ENCODE measurements around the gene CAMK1D. TPM values are rescaled to one million over a fixed set of nuclear protein-coding genes. Genes with fewer than 3 reads are reported as not detected.

The CAMK1D gene
- total RNA-seq, 2 donors from 2014 or later = 4.5 to 7.8 TPM

- Histone ChIP-seq H3K4me1 (ENCODE audit: control insufficient read depth, insufficient read depth, low read length) (peaks cover 3% of the 10 kb centered on the region), H3K4me3 (ENCODE audit: low read length) (no peak overlapping the region), H3K27ac (ENCODE audit: low read depth, low read length) (no peak overlapping the region), H3K27me3 (ENCODE audit: control insufficient read depth, insufficient read depth, low read length, poor library complexity, severe bottlenecking) (no peaks in the 10 kb centered on the region), H3K36me3 (ENCODE audit: control insufficient read depth, insufficient read depth, low read length) (no peaks in the 10 kb centered on the region), H3K9ac (ENCODE audit: extremely low read depth, low read length, poor library complexity, severe bottlenecking) (no peak overlapping the region), H3K9me3 (ENCODE audit: control insufficient read depth, low read length) (peaks cover 10% of the 10 kb centered on the region)
- no peak for DNase-seq
- no peaks in the 10 kb centered on the region for H3K27me3 Mint-ChIP-seq (ENCODE audit: insufficient read depth)
- peaks cover 14% of the 10 kb centered on the region for H3K9me3 Mint-ChIP-seq
- no peak overlapping the region for H3K27ac Mint-ChIP-seq
- no peaks in the 10 kb centered on the region for H3K36me3 Mint-ChIP-seq (ENCODE audit: low read depth)
- WGBS, 2 experiments (ENCODE audit: insufficient coverage in 1 of 2, insufficient read length in 1 of 2) = 86 to 93% methylated on average over 5 of the region's 5 CpGs
- no peak overlapping the region for H3K4me3 Mint-ChIP-seq
- H3K4me1 Mint-ChIP-seq = peaks cover 6% of the 10 kb centered on the region
- no peak for TF ChIP-seq CTCF (conservative IDR thresholded peaks at IDR 0.05)
Observed at GRCh38 chr10:12592967-12593366, 243.6 kb downstream of the CAMK1D start.

GRCh38 chr10:12594448-12594944 is 245.1 kb downstream of the CAMK1D start:
- no peak overlapping the region for H3K4me3 Mint-ChIP-seq
- no peaks in the 10 kb centered on the region for H3K36me3 ChIP-seq (ENCODE audit: control insufficient read depth, insufficient read depth, low read length)
- no peak overlapping the region for H3K4me3 ChIP-seq (ENCODE audit: low read length)
- no peaks in the 10 kb centered on the region for H3K4me1 Mint-ChIP-seq
- no peaks in the 10 kb centered on the region for H3K4me1 ChIP-seq (ENCODE audit: control insufficient read depth, insufficient read depth, low read length)
- no peak for DNase-seq
- no peak overlapping the region for H3K9ac ChIP-seq (ENCODE audit: extremely low read depth, low read length, poor library complexity, severe bottlenecking)
- H3K9me3 Mint-ChIP-seq = peaks cover 17% of the 10 kb centered on the region
- no peaks in the 10 kb centered on the region for H3K27me3 ChIP-seq (ENCODE audit: control insufficient read depth, insufficient read depth, low read length, poor library complexity, severe bottlenecking)
- peaks cover 10% of the 10 kb centered on the region for H3K9me3 ChIP-seq (ENCODE audit: control insufficient read depth, low read length)
- no peak overlapping the region for H3K27ac Mint-ChIP-seq
- H3K36me3 Mint-ChIP-seq (ENCODE audit: low read depth) = no peaks in the 10 kb centered on the region
- H3K27me3 Mint-ChIP-seq (ENCODE audit: insufficient read depth) = no peaks in the 10 kb centered on the region
- no peak for TF ChIP-seq CTCF (conservative IDR thresholded peaks at IDR 0.05)
- no peak overlapping the region for H3K27ac ChIP-seq (ENCODE audit: low read depth, low read length)
- 89 to 94% methylated on average over 7 to 8 of the region's 8 CpGs for WGBS, 2 experiments (ENCODE audit: insufficient coverage in 1 of 2, insufficient read length in 1 of 2)

DNA sequence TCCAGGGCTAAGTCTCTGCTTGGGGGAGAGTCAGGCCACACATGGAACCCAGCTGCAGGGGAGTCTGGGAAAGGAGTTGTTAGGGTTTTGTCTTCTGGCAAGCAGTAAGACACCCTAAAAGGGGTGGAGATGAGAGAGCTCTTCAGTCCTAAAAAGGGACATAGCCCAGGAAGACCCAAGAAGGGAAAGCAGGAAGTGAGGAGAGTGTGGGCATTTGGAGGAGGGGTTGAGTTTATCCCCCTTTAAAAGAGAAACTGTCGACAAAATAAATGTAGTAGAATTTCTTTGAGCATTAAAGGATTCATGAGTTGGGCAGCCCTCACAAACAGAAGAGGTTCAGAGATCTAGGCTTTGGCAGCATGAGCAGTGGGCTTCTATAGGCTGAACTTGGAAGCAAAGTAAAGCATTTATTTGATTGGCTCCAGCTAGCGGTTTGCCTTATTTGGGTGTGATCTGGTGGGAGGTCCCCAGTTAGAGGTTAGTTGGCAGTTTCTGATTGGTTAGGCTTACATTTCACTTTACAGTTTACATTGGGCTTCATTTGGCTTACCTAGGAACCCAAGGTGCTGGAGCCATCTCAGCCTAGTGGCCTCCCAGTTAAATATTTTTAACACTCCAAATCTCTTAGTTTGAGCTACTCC is 246.7 kb downstream of the CAMK1D start:
- Mint-ChIP-seq H3K27me3 (ENCODE audit: insufficient read depth) (no peaks in the 10 kb centered on the region), H3K36me3 (ENCODE audit: low read depth) (no peaks in the 10 kb centered on the region), H3K9me3 (peaks cover 26% of the 10 kb centered on the region), H3K4me1 (no peaks in the 10 kb centered on the region), H3K27ac (no peak overlapping the region), H3K4me3 (no peak overlapping the region)
- DNase-seq = no peak
- Histone ChIP-seq H3K4me1 (ENCODE audit: control insufficient read depth, insufficient read depth, low read length) (no peaks in the 10 kb centered on the region), H3K27ac (ENCODE audit: low read depth, low read length) (no peak overlapping the region), H3K36me3 (ENCODE audit: control insufficient read depth, insufficient read depth, low read length) (no peaks in the 10 kb centered on the region), H3K27me3 (ENCODE audit: control insufficient read depth, insufficient read depth, low read length, poor library complexity, severe bottlenecking) (no peaks in the 10 kb centered on the region), H3K9ac (ENCODE audit: extremely low read depth, low read length, poor library complexity, severe bottlenecking) (no peak overlapping the region), H3K9me3 (ENCODE audit: control insufficient read depth, low read length) (peaks cover 15% of the 10 kb centered on the region), H3K4me3 (ENCODE audit: low read length) (no peak overlapping the region)
- 87 to 92% methylated on average over 2 of the region's 2 CpGs for WGBS, 2 experiments (ENCODE audit: insufficient coverage in 1 of 2, insufficient read length in 1 of 2)
- no peak for TF ChIP-seq CTCF (conservative IDR thresholded peaks at IDR 0.05)

All from endodermal cell (in vitro differentiated cells).